Fibroblast of lung (primary cell): ENCODE data around the gene SIGMAR1. TPM values are rescaled to one million over a fixed set of nuclear protein-coding genes. Genes with fewer than 3 reads are reported as not detected.

Source experiments
- DNase-seq, 2 donors: peaks; one replicate each; pipeline versions ENCODE4 v3.0.0 to v3.0.0-alpha.2; 2010; ENCODE audit warnings: low read depth in 2 of 2
- H2AFZ ChIP-seq: 2 replicates; pipeline ENCODE4 v1.5.1; 2012; ENCODE audit warnings: low read length, control low read depth, inconsistent platforms
- H3K27ac ChIP-seq: 2 replicates; pipeline ENCODE4 v1.5.1; 2011; ENCODE audit warnings: low read length, control low read depth; ENCODE audit not compliant: insufficient read depth
- H3K27me3 ChIP-seq: 2 replicates; pipeline ENCODE4 v1.5.1; 2011; ENCODE audit warnings: mild to moderate bottlenecking, low read length; ENCODE audit not compliant: control insufficient read depth, insufficient read depth
- H3K36me3 ChIP-seq: 2 replicates; pipeline ENCODE4 v1.5.1; 2011; ENCODE audit warnings: low read length; ENCODE audit not compliant: control insufficient read depth, insufficient read depth
- H3K4me1 ChIP-seq: 2 replicates; pipeline ENCODE4 v1.5.1; 2011; ENCODE audit warnings: low read length; ENCODE audit not compliant: control insufficient read depth, insufficient read depth; ENCODE audit errors: extremely low read depth
- H3K4me2 ChIP-seq: 2 replicates; pipeline ENCODE4 v1.5.1; 2011; ENCODE audit warnings: low read length, control low read depth; ENCODE audit not compliant: insufficient read depth; ENCODE audit errors: extremely low read depth
- H3K4me3 ChIP-seq, 4 experiments: fragments of 200-600 bp in 1 of 4; sonication (generic) in 1 of 4; replicated peaks in 1 of 4; 2 replicates each; pipeline ENCODE4 v1.5.1; 2011 to 2016; ENCODE audit warnings: low read length in 4 of 4, low read depth in 3 of 4, mild to moderate bottlenecking in 3 of 4, control low read depth in 2 of 4, inconsistent platforms in 1 of 4, mixed read lengths in 1 of 4; ENCODE audit not compliant: insufficient read depth in 1 of 4; ENCODE audit errors: control extremely low read depth in 1 of 4
- H3K79me2 ChIP-seq: 2 replicates; pipeline ENCODE4 v1.5.1; 2012; ENCODE audit warnings: mild to moderate bottlenecking, low read length, inconsistent platforms; ENCODE audit not compliant: control insufficient read depth, insufficient read depth
- H3K9ac ChIP-seq: 2 replicates; pipeline ENCODE4 v1.5.1; 2011; ENCODE audit warnings: mild to moderate bottlenecking, low read length, control low read depth; ENCODE audit not compliant: insufficient read depth
- H3K9me3 ChIP-seq: 2 replicates; pipeline ENCODE4 v1.5.1; 2012; ENCODE audit warnings: low read depth, low read length; ENCODE audit not compliant: control insufficient read depth, insufficient read depth
- H4K20me1 ChIP-seq: 2 replicates; pipeline ENCODE4 v1.5.1; 2011; ENCODE audit warnings: low read length; ENCODE audit not compliant: control insufficient read depth, insufficient read depth; ENCODE audit errors: extremely low read depth
- CTCF ChIP-seq, 2 donors: IDR thresholded peaks in 1 of 2; conservative IDR thresholded peaks in 1 of 2; 1 replicate in 1 of 2; 2 replicates in 1 of 2; pipeline ENCODE4 v1.5.1; 2011 to 2012; ENCODE audit warnings: low read length in 2 of 2, control low read depth in 1 of 2, inconsistent platforms in 1 of 2, low read depth in 1 of 2, mild to moderate bottlenecking in 1 of 2
- EZH2 ChIP-seq: IDR thresholded peaks from 2 replicates; pipeline ENCODE4 v1.5.1; 2012; ENCODE audit warnings: low read length, control low read depth, mild to moderate bottlenecking; ENCODE audit errors: missing control alignments
- polyA plus RNA-seq, 2 donors: library from polyadenylated mRNA; depleted of rRNA in 1 of 2; stranded (reverse) in 1 of 2; unstranded in 1 of 2; fragments of >200 nt; gene quantifications; 2 replicates each; pipeline ENCODE4 v1.2.1, GENCODE V29; 2011 to 2012; ENCODE audit warnings: missing spikeins in 1 of 2
- total RNA-seq: library from RNA; depleted of rRNA; stranded (reverse); fragments of >200 nt; gene quantifications from 2 replicates; pipeline ENCODE4 v1.2.1, GENCODE V29; 2014

The SIGMAR1 gene
- total and polyA plus RNA-seq, 2 donors (not counting 1 experiment from before 2014, with no cell fraction given): 52.5 to 61.2 TPM

DNA sequence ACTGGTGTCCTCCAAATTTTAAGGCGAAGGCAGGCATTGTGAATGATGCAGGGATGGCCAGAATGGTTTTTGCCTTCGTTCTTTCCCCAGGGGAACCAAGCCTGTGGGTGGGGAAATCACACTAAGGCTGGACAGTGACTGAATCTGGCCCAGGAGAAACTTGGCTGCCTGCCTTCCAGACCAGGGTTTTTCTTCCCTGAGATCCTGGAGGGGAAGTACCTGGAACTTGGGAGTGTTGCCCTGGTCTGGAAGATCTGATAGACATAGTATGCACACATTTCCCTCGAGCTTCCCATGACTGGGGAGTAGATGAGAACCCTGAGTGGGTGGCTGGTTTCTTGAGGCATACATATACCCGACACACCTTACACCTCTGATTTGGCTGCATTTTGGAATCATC is 13.7 kb upstream of the SIGMAR1 start:
- H3K27ac ChIP-seq: no peak overlapping the region
- no peaks in the 10 kb centered on the region for H3K9me3 ChIP-seq
- peak overlapping the region; percentile 93 for H3K4me2 ChIP-seq
- H3K36me3 ChIP-seq: peaks cover 6% of the 10 kb centered on the region
- H4K20me1 ChIP-seq: no peaks in the 10 kb centered on the region
- no peak overlapping the region for H3K9ac ChIP-seq
- TF ChIP-seq EZH2 (no peak), CTCF (conservative IDR thresholded peaks at IDR 0.05 in 1 of 2, IDR thresholded peaks at IDR 0.05 in 1 of 2; ENCODE audit: low read depth in 1 of 2, low read length in 2 of 2) (no peak)
- H3K27me3 ChIP-seq: no peaks in the 10 kb centered on the region
- H3K4me1 ChIP-seq: peaks cover 38% of the 10 kb centered on the region
- peaks cover 10% of the 10 kb centered on the region for H3K79me2 ChIP-seq
- DNase-seq: peak; percentile 23 to 47
- peak overlapping the region; percentile 43 to 55 (median 50) for H3K4me3 ChIP-seq
- H2AFZ ChIP-seq: no peak overlapping the region

DNA sequence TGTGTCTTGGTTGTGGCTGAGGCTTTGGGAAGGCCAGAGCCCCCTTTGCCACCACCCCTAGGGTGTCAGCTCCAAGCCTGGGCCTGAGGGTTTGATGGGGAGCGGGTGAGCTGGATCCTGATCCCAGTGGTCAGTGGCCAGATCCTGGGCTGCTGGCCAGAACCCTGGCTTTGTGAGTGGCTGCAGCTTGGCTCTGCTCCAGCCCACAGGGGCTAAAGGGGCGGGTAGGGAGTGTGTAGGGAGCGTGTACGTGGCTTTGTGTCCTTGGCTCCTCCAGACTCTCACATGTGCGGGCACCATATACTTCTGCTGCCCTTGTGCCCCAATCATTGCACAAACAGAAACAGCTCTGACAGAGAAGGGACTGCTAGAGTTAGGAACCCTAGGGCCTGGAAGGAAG is 13.2 kb upstream of the SIGMAR1 start:
- Histone ChIP-seq H2AFZ (no peak overlapping the region), H3K36me3 (peaks cover 6% of the 10 kb centered on the region), H3K9ac (no peak overlapping the region), H3K27ac (no peak overlapping the region), H3K4me1 (peaks cover 38% of the 10 kb centered on the region), H3K4me2 (peak overlapping the region; percentile 93), H4K20me1 (no peaks in the 10 kb centered on the region), H3K9me3 (no peaks in the 10 kb centered on the region), H3K79me2 (peaks cover 10% of the 10 kb centered on the region), H3K27me3 (no peaks in the 10 kb centered on the region), H3K4me3 (peak overlapping the region in 1 of 4 experiments; percentile 55)
- TF ChIP-seq EZH2: no peak
- no peak for TF ChIP-seq CTCF (conservative IDR thresholded peaks at IDR 0.05 in 1 of 2, IDR thresholded peaks at IDR 0.05 in 1 of 2; ENCODE audit: low read depth in 1 of 2, low read length in 2 of 2)
- DNase-seq: peak; percentile 46 to 61

GRCh38 chr9:34648673-34649072 is 11.1 kb upstream of the SIGMAR1 start:
- no peak overlapping the region for H3K4me3 ChIP-seq
- peaks cover 30% of the 10 kb centered on the region for H3K4me1 ChIP-seq
- H2AFZ ChIP-seq: no peak overlapping the region
- H3K27me3 ChIP-seq: no peaks in the 10 kb centered on the region
- H3K36me3 ChIP-seq: peaks cover 6% of the 10 kb centered on the region
- H4K20me1 ChIP-seq: no peaks in the 10 kb centered on the region
- DNase-seq: no peak
- no peak overlapping the region for H3K9ac ChIP-seq
- H3K79me2 ChIP-seq: peaks cover 10% of the 10 kb centered on the region
- H3K9me3 ChIP-seq: no peaks in the 10 kb centered on the region
- H3K27ac ChIP-seq: no peak overlapping the region
- no peak overlapping the region for H3K4me2 ChIP-seq
- TF ChIP-seq EZH2: no peak
- no peak for TF ChIP-seq CTCF (conservative IDR thresholded peaks at IDR 0.05 in 1 of 2, IDR thresholded peaks at IDR 0.05 in 1 of 2; ENCODE audit: low read depth in 1 of 2, low read length in 2 of 2)
